ENCODE data around the gene TTC39A.

Gene TTC39A

GRCh38 chr1:51349862-51350261, 19.5 kb upstream of the TTC39A start:
- DNase-seq (ENCODE audit: low read depth): no peak
- TF ChIP-seq POLR2A (IDR thresholded peaks at IDR 0.05; ENCODE audit: extremely low read depth, insufficient read length) (no peak), MYC (IDR thresholded peaks at IDR 0.05; ENCODE audit: low read depth, low read length) (no peak), MAX (IDR thresholded peaks at IDR 0.05; ENCODE audit: low read depth, low read length) (no peak)
- TF ChIP-seq, protein P1, sequence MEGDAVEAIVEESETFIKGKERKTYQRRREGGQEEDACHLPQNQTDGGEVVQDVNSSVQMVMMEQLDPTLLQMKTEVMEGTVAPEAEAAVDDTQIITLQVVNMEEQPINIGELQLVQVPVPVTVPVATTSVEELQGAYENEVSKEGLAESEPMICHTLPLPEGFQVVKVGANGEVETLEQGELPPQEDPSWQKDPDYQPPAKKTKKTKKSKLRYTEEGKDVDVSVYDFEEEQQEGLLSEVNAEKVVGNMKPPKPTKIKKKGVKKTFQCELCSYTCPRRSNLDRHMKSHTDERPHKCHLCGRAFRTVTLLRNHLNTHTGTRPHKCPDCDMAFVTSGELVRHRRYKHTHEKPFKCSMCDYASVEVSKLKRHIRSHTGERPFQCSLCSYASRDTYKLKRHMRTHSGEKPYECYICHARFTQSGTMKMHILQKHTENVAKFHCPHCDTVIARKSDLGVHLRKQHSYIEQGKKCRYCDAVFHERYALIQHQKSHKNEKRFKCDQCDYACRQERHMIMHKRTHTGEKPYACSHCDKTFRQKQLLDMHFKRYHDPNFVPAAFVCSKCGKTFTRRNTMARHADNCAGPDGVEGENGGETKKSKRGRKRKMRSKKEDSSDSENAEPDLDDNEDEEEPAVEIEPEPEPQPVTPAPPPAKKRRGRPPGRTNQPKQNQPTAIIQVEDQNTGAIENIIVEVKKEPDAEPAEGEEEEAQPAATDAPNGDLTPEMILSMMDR (IDR thresholded peaks at IDR 0.05; ENCODE audit: low read depth, low read length): no peak
- no peak overlapping the region for H3K4me3 ChIP-seq (ENCODE audit: low read depth, low read length)

DNA sequence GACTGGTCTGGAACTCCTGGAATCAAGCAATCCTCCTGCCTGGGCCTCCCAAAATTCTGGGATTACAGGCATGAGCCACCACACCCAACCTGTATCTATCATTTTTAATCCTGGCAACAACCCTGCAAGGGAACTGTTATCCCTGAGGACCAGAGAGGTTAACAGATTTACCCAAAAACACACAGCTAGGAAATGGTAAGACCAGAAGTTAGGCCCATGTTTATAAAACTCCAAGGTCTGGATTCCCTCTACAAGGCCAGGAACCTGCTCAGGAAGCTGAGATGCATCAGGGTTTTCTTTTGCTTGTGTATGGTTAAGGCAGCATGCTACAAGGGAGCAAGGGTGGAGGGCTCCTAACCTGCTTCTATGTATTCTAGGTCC, 17.8 kb upstream of the TTC39A start:
- no peak for TF ChIP-seq MYC (IDR thresholded peaks at IDR 0.05; ENCODE audit: low read depth, low read length)
- TF ChIP-seq MAX (IDR thresholded peaks at IDR 0.05; ENCODE audit: low read depth, low read length): no peak
- TF ChIP-seq POLR2A (IDR thresholded peaks at IDR 0.05; ENCODE audit: extremely low read depth, insufficient read length): no peak
- TF ChIP-seq, protein P1 (IDR thresholded peaks at IDR 0.05; ENCODE audit: low read depth, low read length): no peak
- H3K4me3 ChIP-seq (ENCODE audit: low read depth, low read length): no peak overlapping the region
- DNase-seq (ENCODE audit: low read depth): no peak

GRCh38 chr1:51347398-51348146, 17.2 kb upstream of the TTC39A start:
- TF ChIP-seq, protein P1 (IDR thresholded peaks at IDR 0.05; ENCODE audit: low read depth, low read length): no peak
- TF ChIP-seq POLR2A (IDR thresholded peaks at IDR 0.05; ENCODE audit: extremely low read depth, insufficient read length) (no peak), MYC (IDR thresholded peaks at IDR 0.05; ENCODE audit: low read depth, low read length) (no peak), MAX (IDR thresholded peaks at IDR 0.05; ENCODE audit: low read depth, low read length) (no peak)
- no peak for DNase-seq (ENCODE audit: low read depth)
- H3K4me3 ChIP-seq (ENCODE audit: low read depth, low read length): no peak overlapping the region

- no peak overlapping the region for H3K4me3 ChIP-seq (ENCODE audit: low read depth, low read length)
- TF ChIP-seq MAX (IDR thresholded peaks at IDR 0.05; ENCODE audit: low read depth, low read length): no peak
- no peak for TF ChIP-seq MYC (IDR thresholded peaks at IDR 0.05; ENCODE audit: low read depth, low read length)
- TF ChIP-seq POLR2A (IDR thresholded peaks at IDR 0.05; ENCODE audit: extremely low read depth, insufficient read length): no peak
- TF ChIP-seq, protein P1 (IDR thresholded peaks at IDR 0.05; ENCODE audit: low read depth, low read length): no peak
- DNase-seq (ENCODE audit: low read depth): no peak
Measured at GRCh38 chr1:51346086-51346942, 16.0 kb upstream of the TTC39A start.

GRCh38 chr1:51345300-51345687, 14.9 kb upstream of the TTC39A start:
- no peak for TF ChIP-seq POLR2A (IDR thresholded peaks at IDR 0.05; ENCODE audit: extremely low read depth, insufficient read length)
- TF ChIP-seq, protein P1 (IDR thresholded peaks at IDR 0.05; ENCODE audit: low read depth, low read length): no peak
- no peak for TF ChIP-seq MAX (IDR thresholded peaks at IDR 0.05; ENCODE audit: low read depth, low read length)
- TF ChIP-seq MYC (IDR thresholded peaks at IDR 0.05; ENCODE audit: low read depth, low read length): no peak
- no peak overlapping the region for H3K4me3 ChIP-seq (ENCODE audit: low read depth, low read length)
- no peak for DNase-seq (ENCODE audit: low read depth)

All from NB4 (cell line).